Activated CD4-positive, alpha-beta T cell treated with anti-CD3 and anti-CD28 coated beads for 1 hour (primary cell): Measurements from ENCODE around the gene ZNF214.
"Not testable (repeated sequence)": the region's sequence is repeated elsewhere in the genome, so short reads cannot be mapped to it uniquely, and the experiment has no call there.

Experiments used
- DNase-seq: peaks from one replicate; pipeline ENCODE4 v3.0.0-alpha.2; 2020

The ZNF214 gene

GRCh38 chr11:6986487-6986886 lies 33.7 kb downstream of the ZNF214 start:
- DNase-seq, result no peak

- DNase-seq, result no peak
These were observed 40.8 kb downstream of the ZNF214 start for GRCh38 chr11:6979365-6979764.

- not testable (repeated sequence) for DNase-seq
These were observed 50.3 kb downstream of the ZNF214 start for GRCh38 chr11:6969854-6970253.

GRCh38 chr11:6968816-6969215 lies 51.3 kb downstream of the ZNF214 start:
- no peak for DNase-seq

GRCh38 chr11:6962673-6963072 lies 57.5 kb downstream of the ZNF214 start:
- no peak for DNase-seq

GRCh38 chr11:6962141-6962540 lies 58.0 kb downstream of the ZNF214 start:
- DNase-seq, result no peak

- DNase-seq, result not testable (repeated sequence)
These were observed 65.9 kb downstream of the ZNF214 start for GRCh38 chr11:6954248-6954647.
